Keratinocyte (primary cell): ENCODE data around the gene TMPRSS3. TPM values are rescaled to one million over a fixed set of nuclear protein-coding genes. Genes with fewer than 3 reads are reported as not detected.

Experiments
- DNase-seq: peaks from one replicate; pipeline ENCODE4 v3.0.0-alpha.2; 2011; ENCODE audit warnings: low read depth, missing footprints, low spot score
- FAIRE-seq: peaks from 2 replicates; lab custom pipeline; 2011; peaks lifted over from hg19 to GRCh38; lab: Jason Lieb, UNC
- H2AFZ ChIP-seq: 2 replicates; pipeline ENCODE4 v1.6.0; 2012; ENCODE audit warnings: low read length, control low read depth, inconsistent platforms; ENCODE audit not compliant: control insufficient read depth
- H3K27ac ChIP-seq: 2 replicates; pipeline ENCODE4 v1.5.1; 2011; ENCODE audit warnings: low read length; ENCODE audit not compliant: control insufficient read depth, insufficient read depth
- H3K27me3 ChIP-seq: 3 replicates; pipeline ENCODE4 v1.6.0; 2011; ENCODE audit warnings: low read length; ENCODE audit not compliant: control insufficient read depth, insufficient read depth; ENCODE audit errors: extremely low read depth
- H3K36me3 ChIP-seq, 2 experiments: 2 replicates in 1 of 2; 3 replicates in 1 of 2; pipeline ENCODE4 v1.5.1; 2011; ENCODE audit warnings: low read length in 2 of 2, mild to moderate bottlenecking in 1 of 2; ENCODE audit not compliant: control insufficient read depth in 2 of 2, insufficient read depth in 2 of 2; ENCODE audit errors: extremely low read depth in 1 of 2
- H3K4me1 ChIP-seq: 3 replicates; pipeline ENCODE4 v1.5.1; 2011; ENCODE audit warnings: low read length; ENCODE audit not compliant: control insufficient read depth, insufficient read depth; ENCODE audit errors: extremely low read depth
- H3K4me2 ChIP-seq: 3 replicates; pipeline ENCODE4 v1.6.0; 2011; ENCODE audit warnings: low read depth, low read length; ENCODE audit not compliant: control insufficient read depth, insufficient read depth; ENCODE audit errors: extremely low read depth
- H3K4me3 ChIP-seq, 3 experiments: fragments of 200-600 bp in 1 of 3; sonication (generic) in 1 of 3; 2 replicates in 2 of 3; 3 replicates in 1 of 3; pipeline ENCODE4 v1.5.1; 2011 to 2016; ENCODE audit warnings: low read length in 3 of 3, mild to moderate bottlenecking in 3 of 3, control low read depth in 2 of 3, inconsistent platforms in 1 of 3, low read depth in 1 of 3, mixed read lengths in 1 of 3, mixed run types in 1 of 3, moderate library complexity in 1 of 3; ENCODE audit not compliant: control insufficient read depth in 2 of 3, insufficient read depth in 2 of 3; ENCODE audit errors: extremely low read depth in 1 of 3
- H3K79me2 ChIP-seq: 2 replicates; pipeline ENCODE4 v1.6.0; 2012; ENCODE audit warnings: low read length; ENCODE audit not compliant: control insufficient read depth, insufficient read depth
- H3K9ac ChIP-seq: 3 replicates; pipeline ENCODE4 v1.6.0; 2011; ENCODE audit warnings: low read length; ENCODE audit not compliant: control insufficient read depth, insufficient read depth; ENCODE audit errors: extremely low read depth
- H3K9me1 ChIP-seq: 3 replicates; pipeline ENCODE4 v1.6.0; 2011; ENCODE audit warnings: low read length; ENCODE audit not compliant: control insufficient read depth, insufficient read depth; ENCODE audit errors: extremely low read depth
- H3K9me3 ChIP-seq: 2 replicates; pipeline ENCODE4 v1.5.1; 2012; ENCODE audit warnings: low read depth, low read length; ENCODE audit not compliant: control insufficient read depth
- H4K20me1 ChIP-seq: 3 replicates; pipeline ENCODE4 v1.6.0; 2011; ENCODE audit warnings: low read length; ENCODE audit not compliant: control insufficient read depth, insufficient read depth; ENCODE audit errors: extremely low read depth
- CTCF ChIP-seq, 3 experiments: IDR thresholded peaks in 1 of 3; conservative IDR thresholded peaks in 1 of 3; optimal IDR thresholded peaks in 1 of 3; 2 replicates in 2 of 3; 3 replicates in 1 of 3; pipeline versions ENCODE3 to v1.5.1; 2011; ENCODE audit warnings: low read length in 3 of 3, mild to moderate bottlenecking in 3 of 3, moderate library complexity in 2 of 3, control low read depth in 1 of 3, inconsistent platforms in 1 of 3; ENCODE audit not compliant: insufficient read depth in 2 of 3; ENCODE audit errors: extremely low read depth in 1 of 3
- EZH2 ChIP-seq: IDR thresholded peaks from one replicate; pipeline ENCODE4 v1.6.1; 2012; ENCODE audit warnings: inconsistent platforms, mild to moderate bottlenecking, low read length, moderate library complexity
- dilution Hi-C: fragments of 300-500 bp; cut with MboI; formaldehyde crosslinking; loops from one replicate; pipeline ENCODE4 v1.7.0; 2020; ENCODE audit warnings: low sequenced_read_pairs; ENCODE audit not compliant: extremely low pct_ligation_motif_present
- polyA plus RNA-seq, 5 experiments: library from polyadenylated mRNA; depleted of rRNA in 3 of 5; stranded (reverse) in 3 of 5; stranded (forward) in 1 of 5; unstranded in 1 of 5; fragments of >200 nt; gene quantifications; 1 replicate in 1 of 5; 2 replicates in 3 of 5; 3 replicates in 1 of 5; pipeline versions ENCODE4 v1.2.1 to v1.2.3, GENCODE V29; 2011 to 2012; ENCODE audit warnings: missing spikeins in 2 of 5, low read depth in 1 of 5, low replicate concordance in 1 of 5

The TMPRSS3 gene
- polyA plus RNA-seq, 1 donor (not counting 4 experiments of a cell fraction or from before 2014, with no cell fraction given) = not detected

GRCh38 chr21:42413500-42413899, 17.6 kb upstream of the TMPRSS3 start:
- no peak overlapping the region for H3K9ac ChIP-seq
- no peaks in the 10 kb centered on the region for H3K36me3 ChIP-seq
- H3K9me3 ChIP-seq = no peaks in the 10 kb centered on the region
- H3K79me2 ChIP-seq = no peaks in the 10 kb centered on the region
- H3K27me3 ChIP-seq = peaks cover 10% of the 10 kb centered on the region
- no peaks in the 10 kb centered on the region for H4K20me1 ChIP-seq
- no peak overlapping the region for H3K4me3 ChIP-seq
- TF ChIP-seq CTCF (optimal IDR thresholded peaks at IDR 0.05 in 1 of 3, IDR thresholded peaks at IDR 0.05 in 1 of 3, conservative IDR thresholded peaks at IDR 0.05 in 1 of 3; ENCODE audit: extremely low read depth in 1 of 3, insufficient read depth in 2 of 3, low read length in 3 of 3) (no peak), EZH2 (no peak)
- dilution Hi-C loops = no loop called here
- no peak overlapping the region for H3K27ac ChIP-seq
- no peak overlapping the region for H3K4me2 ChIP-seq
- no peak overlapping the region for H2AFZ ChIP-seq
- FAIRE-seq = no peak
- H3K9me1 ChIP-seq = no peaks in the 10 kb centered on the region
- H3K4me1 ChIP-seq = no peaks in the 10 kb centered on the region
- DNase-seq = no peak

GRCh38 chr21:42413093-42413492, 17.2 kb upstream of the TMPRSS3 start:
- Histone ChIP-seq H3K36me3 (no peaks in the 10 kb centered on the region), H2AFZ (no peak overlapping the region), H4K20me1 (no peaks in the 10 kb centered on the region), H3K4me3 (no peak overlapping the region), H3K4me1 (no peaks in the 10 kb centered on the region), H3K79me2 (no peaks in the 10 kb centered on the region), H3K27me3 (peaks cover 10% of the 10 kb centered on the region), H3K9ac (no peak overlapping the region), H3K9me1 (no peaks in the 10 kb centered on the region), H3K27ac (no peak overlapping the region), H3K9me3 (no peaks in the 10 kb centered on the region), H3K4me2 (no peak overlapping the region)
- DNase-seq = no peak
- no peak for TF ChIP-seq EZH2
- TF ChIP-seq CTCF (optimal IDR thresholded peaks at IDR 0.05 in 1 of 3, IDR thresholded peaks at IDR 0.05 in 1 of 3, conservative IDR thresholded peaks at IDR 0.05 in 1 of 3; ENCODE audit: extremely low read depth in 1 of 3, insufficient read depth in 2 of 3, low read length in 3 of 3) = no peak
- dilution Hi-C loops = no loop called here
- no peak for FAIRE-seq
